Peyer's patch (tissue), 4 donors: ENCODE results near the gene NDEL1. TPM values are rescaled to one million over a fixed set of nuclear protein-coding genes. Genes with fewer than 3 reads are reported as not detected.

Source experiments
- DNase-seq, 3 donors: peaks; one replicate each; pipeline ENCODE4 v3.0.0-alpha.2; 2017 to 2019
- H3K27ac ChIP-seq, 4 donors: fragments of 200-600 bp; sonication (generic); one replicate each; pipeline ENCODE4 v1.5.1; 2016 to 2019
- H3K27me3 ChIP-seq, 2 donors: fragments of 200-600 bp; sonication (generic); one replicate each; pipeline ENCODE4 v1.5.1; 2019
- H3K36me3 ChIP-seq, 3 donors: fragments of 200-600 bp; sonication (generic); one replicate each; pipeline ENCODE4 v1.5.1; 2016 to 2019
- H3K4me1 ChIP-seq, 4 donors: fragments of 200-600 bp; sonication (generic); one replicate each; pipeline ENCODE4 v1.5.1; 2016 to 2019
- H3K4me3 ChIP-seq, 4 donors: fragments of 200-600 bp; sonication (generic); 1 replicate in 3 of 4; 2 replicates in 1 of 4; pipeline ENCODE4 v1.5.1; 2016 to 2019; ENCODE audit warnings: mild to moderate bottlenecking in 1 of 4
- H3K9me3 ChIP-seq, 4 donors: fragments of 200-600 bp; sonication (generic); one replicate each; pipeline ENCODE4 v1.5.1; 2016 to 2019; ENCODE audit warnings: mild to moderate bottlenecking in 1 of 4
- POLR2A ChIP-seq, 2 donors: fragments of 450-650 bp; IDR thresholded peaks; one replicate each; pipeline ENCODE4 v1.5.1; 2017; ENCODE audit warnings: antibody characterized with exemption in 2 of 2, mild to moderate bottlenecking in 2 of 2, moderate library complexity in 2 of 2
- total RNA-seq, 4 donors: library from RNA; depleted of rRNA; stranded (reverse); fragments of >200 nt; gene quantifications; one replicate each; pipeline ENCODE4 v1.1.0, GENCODE V29; 2016
- TF ChIP-seq, protein P1 (sequence below), 6 experiments: fragments of 450-650 bp in 4 of 6; fragments of 200-600 bp in 2 of 6; sonication (generic) in 1 of 6; IDR thresholded peaks; one replicate each; pipeline ENCODE4 v1.5.1; 2017 to 2019; ENCODE audit warnings: antibody characterized with exemption in 6 of 6, mild to moderate bottlenecking in 3 of 6, moderate library complexity in 1 of 6

The NDEL1 gene
- total RNA-seq, 4 donors from 2014 or later, result 70.4 to 125 (median 99.9) TPM

GRCh38 chr17:8459107-8459506 lies 23.4 kb downstream of the NDEL1 start:
- no peak overlapping the region for H3K4me3 ChIP-seq
- H3K36me3 ChIP-seq, result peaks cover 0 to 97% (median 0%) of the 10 kb centered on the region in 3 donors
- no peaks in the 10 kb centered on the region for H3K9me3 ChIP-seq
- no peaks in the 10 kb centered on the region for H3K4me1 ChIP-seq
- DNase-seq, result no peak
- TF ChIP-seq POLR2A (IDR thresholded peaks at IDR 0.05), result no peak
- TF ChIP-seq, protein P1, sequence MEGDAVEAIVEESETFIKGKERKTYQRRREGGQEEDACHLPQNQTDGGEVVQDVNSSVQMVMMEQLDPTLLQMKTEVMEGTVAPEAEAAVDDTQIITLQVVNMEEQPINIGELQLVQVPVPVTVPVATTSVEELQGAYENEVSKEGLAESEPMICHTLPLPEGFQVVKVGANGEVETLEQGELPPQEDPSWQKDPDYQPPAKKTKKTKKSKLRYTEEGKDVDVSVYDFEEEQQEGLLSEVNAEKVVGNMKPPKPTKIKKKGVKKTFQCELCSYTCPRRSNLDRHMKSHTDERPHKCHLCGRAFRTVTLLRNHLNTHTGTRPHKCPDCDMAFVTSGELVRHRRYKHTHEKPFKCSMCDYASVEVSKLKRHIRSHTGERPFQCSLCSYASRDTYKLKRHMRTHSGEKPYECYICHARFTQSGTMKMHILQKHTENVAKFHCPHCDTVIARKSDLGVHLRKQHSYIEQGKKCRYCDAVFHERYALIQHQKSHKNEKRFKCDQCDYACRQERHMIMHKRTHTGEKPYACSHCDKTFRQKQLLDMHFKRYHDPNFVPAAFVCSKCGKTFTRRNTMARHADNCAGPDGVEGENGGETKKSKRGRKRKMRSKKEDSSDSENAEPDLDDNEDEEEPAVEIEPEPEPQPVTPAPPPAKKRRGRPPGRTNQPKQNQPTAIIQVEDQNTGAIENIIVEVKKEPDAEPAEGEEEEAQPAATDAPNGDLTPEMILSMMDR (IDR thresholded peaks at IDR 0.05), result no peak
- H3K27ac ChIP-seq, result no peak overlapping the region
- no peaks in the 10 kb centered on the region for H3K27me3 ChIP-seq

DNA sequence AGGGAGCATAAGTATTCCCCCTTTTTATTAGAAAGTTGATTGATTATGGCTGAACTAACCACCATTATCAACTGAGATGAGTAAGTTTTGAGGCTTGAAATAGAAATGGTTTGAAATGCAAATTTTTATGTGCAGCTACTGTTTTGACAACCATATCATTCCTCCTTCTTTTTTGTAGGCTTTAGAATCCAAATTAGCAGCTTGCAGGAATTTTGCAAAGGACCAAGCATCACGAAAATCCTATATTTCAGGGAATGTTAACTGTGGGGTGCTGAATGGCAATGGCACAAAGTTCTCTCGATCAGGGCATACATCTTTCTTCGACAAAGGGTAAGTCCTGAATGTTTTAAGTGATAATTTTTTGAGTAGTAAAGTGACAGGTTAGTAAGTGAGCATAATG lies 24.1 kb downstream of the NDEL1 start:
- no peak for TF ChIP-seq POLR2A (IDR thresholded peaks at IDR 0.05)
- Histone ChIP-seq H3K27me3 (no peaks in the 10 kb centered on the region), H3K9me3 (no peaks in the 10 kb centered on the region), H3K27ac (no peak overlapping the region), H3K4me1 (peaks cover 0 to 1% (median 0%) of the 10 kb centered on the region in 4 donors), H3K36me3 (peaks cover 0 to 94% (median 0%) of the 10 kb centered on the region in 3 donors), H3K4me3 (no peak overlapping the region)
- no peak for DNase-seq

DNA sequence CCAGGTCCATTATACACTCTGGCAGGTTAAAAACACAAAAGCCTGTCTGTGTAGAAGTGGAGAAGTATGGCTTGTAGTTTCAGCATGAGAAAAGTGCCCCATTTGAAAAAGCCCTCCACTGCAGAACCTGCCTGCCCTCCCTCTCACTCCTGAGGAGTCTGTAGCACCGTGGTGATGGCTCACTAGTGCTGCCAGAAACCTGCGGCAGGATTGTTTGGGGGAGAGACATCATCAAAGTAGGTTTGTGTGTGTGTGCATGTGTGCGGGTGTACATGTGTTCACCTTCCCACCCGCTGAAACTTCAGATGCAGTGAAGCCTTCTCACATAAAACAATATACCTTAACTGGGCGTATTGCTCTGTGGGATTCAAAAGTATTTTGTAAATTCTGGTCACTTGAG lies 26.9 kb downstream of the NDEL1 start:
- Histone ChIP-seq H3K36me3 (peaks cover 0 to 81% (median 0%) of the 10 kb centered on the region in 3 donors), H3K9me3 (no peaks in the 10 kb centered on the region)

GRCh38 chr17:8463099-8463498 lies 27.4 kb downstream of the NDEL1 start:
- Histone ChIP-seq H3K27me3 (no peaks in the 10 kb centered on the region), H3K4me3 (no peak overlapping the region), H3K27ac (no peak overlapping the region), H3K9me3 (no peaks in the 10 kb centered on the region), H3K36me3 (peaks cover 0 to 81% (median 0%) of the 10 kb centered on the region in 3 donors), H3K4me1 (peaks cover 0 to 11% (median 0%) of the 10 kb centered on the region in 4 donors)
- DNase-seq, result no peak
- no peak for TF ChIP-seq POLR2A (IDR thresholded peaks at IDR 0.05)
- TF ChIP-seq, protein P1 (IDR thresholded peaks at IDR 0.05), result no peak

More for the DNA sequence above, 26.9 kb downstream of the NDEL1 start:
- Histone ChIP-seq H3K4me3 (no peak overlapping the region), H3K4me1 (peaks cover 0 to 11% (median 0%) of the 10 kb centered on the region in 4 donors), H3K27me3 (no peaks in the 10 kb centered on the region), H3K27ac (no peak overlapping the region)
- DNase-seq, result no peak
- TF ChIP-seq, protein P1 (IDR thresholded peaks at IDR 0.05), result no peak
- TF ChIP-seq POLR2A (IDR thresholded peaks at IDR 0.05), result no peak

DNA sequence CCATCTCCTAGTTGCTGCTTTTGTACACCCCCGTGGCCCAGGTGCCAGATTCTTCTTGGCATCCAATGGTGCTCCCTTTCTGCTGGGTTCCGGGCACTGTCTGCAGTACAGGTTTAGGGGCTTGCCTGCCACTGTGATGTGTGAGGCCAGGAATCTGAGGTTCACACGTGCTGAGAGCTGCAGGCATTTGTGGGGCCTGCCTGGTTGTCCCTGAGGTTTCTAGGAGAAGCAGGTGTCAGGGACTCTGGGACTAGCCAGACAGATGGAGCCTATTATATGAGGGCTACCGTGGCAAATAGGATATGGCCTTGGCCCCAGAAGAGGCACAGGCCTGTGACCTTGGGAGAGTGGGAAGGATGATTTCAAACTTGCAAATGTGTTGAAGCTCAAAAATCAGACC lies 29.3 kb downstream of the NDEL1 start:
- Histone ChIP-seq H3K4me1 (peaks cover 0 to 11% (median 0%) of the 10 kb centered on the region in 4 donors), H3K36me3 (peaks cover 0 to 72% (median 0%) of the 10 kb centered on the region in 3 donors), H3K4me3 (no peak overlapping the region), H3K9me3 (no peaks in the 10 kb centered on the region), H3K27me3 (no peaks in the 10 kb centered on the region), H3K27ac (no peak overlapping the region)
- no peak for DNase-seq
- no peak for TF ChIP-seq POLR2A (IDR thresholded peaks at IDR 0.05)
- TF ChIP-seq, protein P1 (IDR thresholded peaks at IDR 0.05), result no peak

DNA sequence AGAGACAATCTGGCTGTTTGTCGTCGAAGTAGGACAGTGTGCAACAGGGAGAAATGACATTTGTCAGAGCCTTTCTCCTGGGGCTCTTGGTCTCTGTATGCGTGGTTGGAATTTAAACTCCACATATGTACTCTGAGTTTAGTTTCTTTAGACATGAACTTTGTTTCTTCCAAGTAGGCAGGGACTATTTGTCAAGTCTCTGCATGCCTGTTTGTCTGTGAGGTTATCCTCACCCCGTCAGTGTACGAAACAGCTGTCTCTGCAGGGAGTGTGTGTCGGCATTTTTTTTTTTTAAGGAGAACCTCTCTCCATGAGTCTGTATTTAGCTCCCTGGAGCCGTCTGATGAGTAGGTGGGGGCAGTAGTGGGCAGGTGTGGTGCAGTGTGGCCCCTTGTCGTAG lies 29.7 kb downstream of the NDEL1 start:
- Histone ChIP-seq H3K36me3 (peaks cover 0 to 71% (median 0%) of the 10 kb centered on the region in 3 donors), H3K27me3 (no peaks in the 10 kb centered on the region), H3K4me1 (peaks cover 0 to 11% (median 0%) of the 10 kb centered on the region in 4 donors), H3K27ac (no peak overlapping the region), H3K9me3 (no peaks in the 10 kb centered on the region), H3K4me3 (no peak overlapping the region)
- DNase-seq, result no peak
- TF ChIP-seq, protein P1 (IDR thresholded peaks at IDR 0.05), result no peak
- TF ChIP-seq POLR2A (IDR thresholded peaks at IDR 0.05), result no peak
